Right lobe of liver (tissue), 6 donors: ENCODE measurements around the gene HOXA9. TPM values are rescaled to one million over a fixed set of nuclear protein-coding genes. Genes with fewer than 3 reads are reported as not detected.

Experiments used
- ATAC-seq, 4 donors: fragments of 200-7000 bp; cut with Tn5 transposase; one replicate each; pipeline ENCODE4 v1.9.1; 2020; ENCODE audit warnings: mild to moderate bottlenecking in 4 of 4, moderate library complexity in 4 of 4
- DNase-seq, 3 donors: peaks; one replicate each; pipeline ENCODE4 v3.0.0-alpha.2; 2020
- H3K27ac ChIP-seq, 3 donors: fragments of 200-600 bp; one replicate each; pipeline ENCODE4 v1.8.0; 2022
- H3K27me3 ChIP-seq, 2 donors: fragments of 200-600 bp; one replicate each; pipeline ENCODE4 v1.8.0; 2022
- H3K36me3 ChIP-seq, 4 donors: fragments of 200-600 bp; sonication (generic) in 1 of 4; one replicate each; pipeline versions ENCODE4 v1.5.1 to v1.8.0; 2017 to 2022; ENCODE audit warnings: control low read depth in 1 of 4
- H3K4me1 ChIP-seq, 4 donors: fragments of 200-600 bp; sonication (generic) in 1 of 4; one replicate each; pipeline versions ENCODE4 v1.5.1 to v1.8.0; 2017 to 2022; ENCODE audit warnings: control low read depth in 1 of 4
- H3K4me3 ChIP-seq, 3 donors: fragments of 200-600 bp; one replicate each; pipeline ENCODE4 v1.8.0; 2022
- H3K9me3 ChIP-seq, 4 donors: fragments of 200-600 bp; sonication (generic) in 1 of 4; one replicate each; pipeline versions ENCODE4 v1.5.1 to v1.8.0; 2017 to 2022; ENCODE audit warnings: control low read depth in 1 of 4
- POLR2A ChIP-seq: fragments of 450-650 bp; IDR thresholded peaks from one replicate; pipeline ENCODE4 v1.6.1; 2017; ENCODE audit warnings: antibody characterized with exemption, mild to moderate bottlenecking
- WGBS: methylation state at CpG from one replicate; pipeline ENCODE4 v1.1.6; 2018; ENCODE audit warnings: low coverage, low lambda C conversion rate; ENCODE audit not compliant: insufficient coverage; ENCODE audit errors: missing lambda C conversion rate; 5-methylcytosine and 5-hydroxymethylcytosine counted together
- intact Hi-C, 2 donors: fragments of 100-400 bp; cut with DNase I; formaldehyde crosslinking; loops; one replicate each; pipeline versions ENCODE4 v1.11.2 to v1.14.1; 2022
- total RNA-seq, 6 experiments: library from RNA; depleted of rRNA in 2 of 6; stranded (reverse); fragments of >200 nt in 2 of 6; fragmentation: NEBNext Ultra II Directional in 3 of 6; extraction: Animal tissue kit (Norgen Biotek cat#: 25700) in 3 of 6; gene quantifications; one replicate each; pipeline versions ENCODE4 v1.1.0 to v1.2.4, GENCODE V29; 2016 to 2023
- TF ChIP-seq, protein P1 (sequence below), 4 donors: fragments of 200-600 bp in 3 of 4; fragments of 450-650 bp in 1 of 4; IDR thresholded peaks; one replicate each; pipeline versions ENCODE4 v1.5.1 to v1.8.0; 2016 to 2022; ENCODE audit warnings: antibody characterized with exemption in 4 of 4, mild to moderate bottlenecking in 2 of 4
- donor health status: DM: no; HTN: yes; CAD: no.
- donor health status: DM: no; HTN: no; CAD: no.
- donor health status: DM: no; HTN: no; CAD: no.
- donor health status: DM: no; HTN: yes; CAD: no.
- donor health status: DM: no; HTN: yes; CAD: no.

The HOXA9 gene
- total RNA-seq, 6 experiments from 2014 or later: 0.09 TPM; not detected in 5

DNA sequence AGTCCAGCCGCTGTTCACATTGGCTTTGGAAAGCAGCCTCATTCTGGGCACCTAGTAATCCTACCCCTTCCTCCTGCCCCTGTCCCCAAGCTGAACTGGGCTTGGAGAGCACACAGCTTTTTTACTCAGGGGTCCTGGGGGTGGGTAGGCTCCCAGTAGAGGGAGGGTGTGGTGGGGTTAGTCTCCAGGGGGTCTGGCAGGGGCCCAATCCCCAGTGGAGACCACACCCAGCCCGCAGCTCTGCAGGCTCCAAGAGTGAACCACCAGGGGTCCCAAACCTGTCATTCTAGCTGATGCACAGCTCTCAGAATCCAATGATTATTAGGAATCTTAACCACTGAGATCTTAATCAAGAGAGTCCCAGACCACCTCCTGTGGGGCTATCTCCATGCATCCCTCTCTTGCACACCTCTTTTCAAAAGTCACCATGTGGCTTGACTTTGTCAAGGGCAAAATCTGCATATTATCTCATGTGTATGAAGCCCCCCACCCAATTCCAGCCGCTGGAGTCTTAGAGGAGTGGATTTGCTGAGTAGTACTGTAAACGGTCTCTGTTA, 17.0 kb upstream of the HOXA9 start:
- H3K36me3 ChIP-seq: no peaks in the 10 kb centered on the region
- DNase-seq: peak in 1 of 3 donors; percentile 33
- no peak overlapping the region for H3K27ac ChIP-seq
- H3K4me3 ChIP-seq: no peak overlapping the region
- ATAC-seq: no peak
- H3K27me3 ChIP-seq: peaks cover 39 to 86% of the 10 kb centered on the region in 2 donors
- TF ChIP-seq POLR2A: no peak
- TF ChIP-seq, protein P1, sequence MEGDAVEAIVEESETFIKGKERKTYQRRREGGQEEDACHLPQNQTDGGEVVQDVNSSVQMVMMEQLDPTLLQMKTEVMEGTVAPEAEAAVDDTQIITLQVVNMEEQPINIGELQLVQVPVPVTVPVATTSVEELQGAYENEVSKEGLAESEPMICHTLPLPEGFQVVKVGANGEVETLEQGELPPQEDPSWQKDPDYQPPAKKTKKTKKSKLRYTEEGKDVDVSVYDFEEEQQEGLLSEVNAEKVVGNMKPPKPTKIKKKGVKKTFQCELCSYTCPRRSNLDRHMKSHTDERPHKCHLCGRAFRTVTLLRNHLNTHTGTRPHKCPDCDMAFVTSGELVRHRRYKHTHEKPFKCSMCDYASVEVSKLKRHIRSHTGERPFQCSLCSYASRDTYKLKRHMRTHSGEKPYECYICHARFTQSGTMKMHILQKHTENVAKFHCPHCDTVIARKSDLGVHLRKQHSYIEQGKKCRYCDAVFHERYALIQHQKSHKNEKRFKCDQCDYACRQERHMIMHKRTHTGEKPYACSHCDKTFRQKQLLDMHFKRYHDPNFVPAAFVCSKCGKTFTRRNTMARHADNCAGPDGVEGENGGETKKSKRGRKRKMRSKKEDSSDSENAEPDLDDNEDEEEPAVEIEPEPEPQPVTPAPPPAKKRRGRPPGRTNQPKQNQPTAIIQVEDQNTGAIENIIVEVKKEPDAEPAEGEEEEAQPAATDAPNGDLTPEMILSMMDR (IDR thresholded peaks at IDR 0.05): no peak
- H3K9me3 ChIP-seq: no peaks in the 10 kb centered on the region
- intact Hi-C loops: no loop called here
- WGBS: 28% methylated on average over 3 of the region's 4 CpGs
- H3K4me1 ChIP-seq: peaks cover 0 to 14% (median 0%) of the 10 kb centered on the region in 4 donors

DNA sequence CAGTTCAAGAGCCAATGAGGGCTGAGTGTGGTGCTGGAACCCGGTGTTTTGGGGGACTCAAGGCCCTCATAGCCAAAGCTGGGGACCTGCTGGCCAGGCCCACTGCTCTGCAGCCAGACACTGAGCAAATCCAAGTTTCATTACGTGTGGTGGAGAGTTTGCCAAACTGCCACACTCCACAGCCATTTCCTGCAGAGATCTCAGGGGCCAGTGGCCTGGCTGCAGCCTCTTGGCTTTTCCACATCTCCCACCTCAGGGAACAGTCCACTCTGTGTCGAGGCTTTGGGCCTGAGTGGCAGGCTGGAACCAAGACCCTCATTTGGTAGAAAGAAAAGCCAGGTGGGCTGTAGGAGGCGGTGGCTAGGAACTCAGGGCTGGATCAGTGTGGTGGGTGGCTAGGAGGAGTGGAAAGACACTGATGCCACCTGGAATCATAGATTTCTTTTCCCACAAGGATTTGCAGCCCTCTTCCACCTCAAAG, 16.5 kb upstream of the HOXA9 start:
- ATAC-seq (no peak), DNase-seq (peak in 1 of 3 donors; percentile 31)

DNA sequence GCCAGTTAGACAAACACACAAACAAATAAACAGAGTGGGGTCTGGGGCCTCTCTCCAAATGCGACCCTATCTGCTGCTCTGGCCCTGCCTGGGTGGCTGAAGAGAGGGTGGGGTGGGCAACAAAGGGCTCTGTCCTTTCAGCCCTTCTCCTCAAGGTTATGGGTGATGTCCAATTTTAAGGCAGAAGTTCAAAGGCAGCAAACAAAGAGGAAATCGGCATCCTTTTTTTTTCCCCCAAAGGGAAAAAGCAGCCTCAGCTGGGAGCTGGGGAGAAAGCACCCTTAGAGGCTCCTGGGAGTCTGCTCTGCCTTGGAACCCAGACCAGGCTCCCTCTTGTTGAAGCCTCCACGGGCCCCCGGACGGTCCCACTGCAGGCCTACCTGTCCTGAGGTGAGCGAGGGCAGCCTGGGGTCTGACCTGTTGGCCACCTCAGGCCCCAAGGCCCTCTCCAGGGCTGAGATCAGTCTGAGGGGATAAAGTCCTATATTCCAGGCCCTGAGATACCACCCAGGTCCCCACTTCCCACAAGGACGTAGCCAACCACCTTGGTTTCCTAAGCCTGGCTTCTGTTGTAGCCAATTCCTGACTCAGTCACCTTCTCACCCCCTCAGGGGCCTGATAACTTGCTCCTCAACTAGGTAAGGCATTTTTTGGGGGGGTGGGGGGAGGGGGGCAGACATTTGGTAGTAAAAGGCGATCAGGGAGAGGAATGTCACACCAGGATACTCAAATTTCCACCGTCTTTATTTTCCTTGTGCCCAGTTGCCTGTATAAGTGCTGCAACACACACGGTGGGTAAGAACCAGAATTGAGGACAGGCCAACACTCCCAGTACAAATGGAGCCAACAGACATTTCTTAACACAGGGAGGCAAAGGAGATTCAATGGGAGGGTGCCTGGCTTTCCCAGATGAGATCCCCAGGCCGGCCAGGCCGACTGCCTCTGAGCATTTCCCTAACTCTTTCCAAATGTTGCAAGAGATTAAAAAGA, 15.4 kb upstream of the HOXA9 start:
- Histone ChIP-seq H3K9me3 (no peaks in the 10 kb centered on the region), H3K4me3 (no peak overlapping the region), H3K4me1 (peaks cover 0 to 14% (median 0%) of the 10 kb centered on the region in 4 donors), H3K36me3 (no peaks in the 10 kb centered on the region), H3K27me3 (peaks cover 38 to 90% of the 10 kb centered on the region in 2 donors), H3K27ac (no peak overlapping the region)
- DNase-seq: no peak
- no peak for TF ChIP-seq POLR2A
- TF ChIP-seq, protein P1 (IDR thresholded peaks at IDR 0.05): no peak
- ATAC-seq: no peak
- 65% methylated on average over 8 of the region's 12 CpGs for WGBS
- intact Hi-C loops: no loop called here

More for the DNA sequence above, 16.5 kb upstream of the HOXA9 start:
- no peaks in the 10 kb centered on the region for H3K36me3 ChIP-seq
- H3K27ac ChIP-seq: no peak overlapping the region
- 33% methylated on average over 4 of the region's 4 CpGs for WGBS
- no peak for TF ChIP-seq POLR2A
- TF ChIP-seq, protein P1 (IDR thresholded peaks at IDR 0.05): no peak
- intact Hi-C loops: no loop called here
- H3K9me3 ChIP-seq: no peaks in the 10 kb centered on the region
- H3K4me1 ChIP-seq: peaks cover 0 to 14% (median 0%) of the 10 kb centered on the region in 4 donors
- H3K27me3 ChIP-seq: peaks cover 38 to 90% of the 10 kb centered on the region in 2 donors
- H3K4me3 ChIP-seq: no peak overlapping the region

DNA sequence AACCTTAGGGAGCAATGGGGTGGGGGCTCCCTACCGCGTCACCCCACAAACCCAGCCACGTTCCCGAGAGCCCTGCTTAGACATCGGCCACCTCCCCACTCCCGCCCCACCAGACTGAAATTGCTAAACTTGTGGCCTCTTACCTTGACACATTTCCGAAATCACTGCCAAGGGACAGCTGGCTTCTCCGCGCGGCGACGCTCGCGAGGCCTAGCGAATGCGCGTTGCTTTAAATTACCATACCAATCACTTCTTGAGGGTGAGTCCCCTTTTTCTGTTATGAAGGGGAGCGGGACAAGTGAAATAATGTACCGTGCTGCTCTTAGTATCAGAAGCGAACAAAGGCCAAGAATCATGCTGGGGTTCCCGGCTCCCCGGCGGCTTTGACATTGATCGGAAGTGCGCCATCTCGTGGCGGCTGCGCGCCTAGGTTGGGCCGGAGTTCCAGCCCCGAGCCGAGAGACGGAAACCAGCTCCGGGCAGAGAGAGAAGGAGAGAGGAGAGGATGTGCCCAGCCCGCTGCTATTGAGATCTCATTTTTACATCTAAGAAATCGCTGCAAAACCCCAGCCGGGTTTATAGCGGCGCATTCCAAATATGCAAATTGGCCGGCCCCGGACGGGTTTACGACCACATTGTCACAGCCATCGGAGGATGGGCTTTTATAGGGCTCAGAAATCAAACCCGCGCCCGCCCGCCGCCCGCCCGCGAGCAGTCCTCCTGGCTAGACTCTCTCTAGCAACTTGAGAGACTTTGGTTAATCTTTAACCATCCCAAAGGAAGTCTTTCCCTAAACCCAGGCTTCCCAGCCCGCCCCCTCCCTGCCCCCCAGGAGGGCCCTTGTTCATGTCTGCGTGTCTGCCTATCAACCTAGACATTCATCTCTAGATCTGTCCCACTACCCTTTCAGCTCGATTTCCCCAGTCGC, 14.4 kb upstream of the HOXA9 start:
- H3K4me3 ChIP-seq: no peak overlapping the region
- intact Hi-C loops: no loop called here
- no peak overlapping the region for H3K27ac ChIP-seq

More for the DNA sequence above, 14.4 kb upstream of the HOXA9 start:
- Histone ChIP-seq H3K27me3 (peaks cover 47 to 90% of the 10 kb centered on the region in 2 donors), H3K36me3 (no peaks in the 10 kb centered on the region), H3K4me1 (peaks cover 0 to 13% (median 0%) of the 10 kb centered on the region in 4 donors), H3K9me3 (no peaks in the 10 kb centered on the region)
- WGBS: 12% methylated on average over 44 of the region's 56 CpGs
- DNase-seq (peak in 2 of 3 donors; percentile 62 to 65), ATAC-seq (peak; percentile 54 to 80 (median 62))
- TF ChIP-seq, protein P1 (IDR thresholded peaks at IDR 0.05): peak; percentile 34 to 72 (median 58)
- TF ChIP-seq POLR2A: no peak
